Activated CD4-positive, alpha-beta memory T cell treated with anti-CD3 and anti-CD28 coated beads for 36 hours (primary cell): Measurements from ENCODE around the gene FYTTD1. TPM values are rescaled to one million over a fixed set of nuclear protein-coding genes. Genes with fewer than 3 reads are reported as not detected.
"Not testable (repeated sequence)": the region's sequence is repeated elsewhere in the genome, so short reads cannot be mapped to it uniquely, and the experiment has no call there.

ENCODE experiments used
- CTCF ChIA-PET: fragments of 350-600 bp; sonication (Branson Sonifier 250); formaldehyde crosslinking; loops from one replicate; lab custom pipeline; 2021; ENCODE audit warnings: antibody characterized with exemption, inconsistent platforms; lab: Charles Lee
- POLR2A ChIA-PET: fragments of 350-600 bp; sonication (Branson Sonifier 250); formaldehyde crosslinking; loops from one replicate; lab custom pipeline; 2021; ENCODE audit warnings: antibody characterized with exemption; lab: Charles Lee
- DNase-seq: peaks from one replicate; pipeline ENCODE4 v3.0.0-alpha.2; 2020
- H3K27ac Mint-ChIP-seq: one replicate; pipeline ENCODE4 v1.8.0; 2021; ENCODE audit warnings: mixed read lengths
- H3K27me3 Mint-ChIP-seq: one replicate; pipeline ENCODE4 v1.8.0; 2021; ENCODE audit warnings: mixed read lengths
- H3K36me3 Mint-ChIP-seq: one replicate; pipeline ENCODE4 v1.8.0; 2021; ENCODE audit warnings: mixed read lengths
- H3K4me1 Mint-ChIP-seq: one replicate; pipeline ENCODE4 v1.8.0; 2021; ENCODE audit warnings: low read depth, mixed read lengths
- H3K4me3 Mint-ChIP-seq: one replicate; pipeline ENCODE4 v1.8.0; 2021; ENCODE audit warnings: mild to moderate bottlenecking, mixed read lengths
- H3K9me3 Mint-ChIP-seq: one replicate; pipeline ENCODE4 v1.8.0; 2021; ENCODE audit warnings: mixed read lengths
- intact Hi-C: fragments of 100-400 bp; cut with micrococcal nuclease; formaldehyde crosslinking; loops from one replicate; pipeline ENCODE4 v1.15.1; 2023
- total RNA-seq, 2 experiments: library from RNA; stranded (reverse); gene quantifications; one replicate each; pipeline ENCODE4 v1.2.3, GENCODE V29; 2021

Gene FYTTD1
- total RNA-seq, 2 experiments from 2014 or later: 35.5 to 39.9 TPM

DNA sequence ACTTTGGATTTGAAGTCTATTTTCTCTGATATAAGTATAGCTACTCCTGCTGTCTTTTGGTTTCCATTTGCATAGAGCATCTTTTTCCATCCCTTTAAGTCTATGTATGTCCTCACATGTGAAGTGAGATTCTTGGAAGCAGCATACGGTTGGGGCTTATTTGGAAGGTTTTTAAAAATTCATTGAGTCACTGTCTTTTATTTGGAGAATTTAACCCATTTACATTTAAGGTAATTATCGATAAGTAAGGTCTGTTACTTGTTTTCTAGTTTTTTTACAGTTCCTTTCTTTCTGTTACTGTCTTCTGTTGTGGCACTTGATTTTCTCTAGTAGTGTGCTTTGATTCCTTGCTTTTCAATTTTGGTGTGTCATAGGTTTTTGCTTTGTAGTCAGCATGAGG is 26.9 kb upstream of the FYTTD1 start:
- Mint-ChIP-seq H3K4me1 (peaks cover 17% of the 10 kb centered on the region), H3K27ac (no peak overlapping the region), H3K4me3 (no peak overlapping the region), H3K27me3 (no peaks in the 10 kb centered on the region), H3K9me3 (peaks cover 11% of the 10 kb centered on the region), H3K36me3 (peaks cover 10% of the 10 kb centered on the region)
- intact Hi-C loops: no loop called here
- POLR2A ChIA-PET: no interaction called here
- DNase-seq: no peak
- CTCF ChIA-PET: no interaction called here

DNA sequence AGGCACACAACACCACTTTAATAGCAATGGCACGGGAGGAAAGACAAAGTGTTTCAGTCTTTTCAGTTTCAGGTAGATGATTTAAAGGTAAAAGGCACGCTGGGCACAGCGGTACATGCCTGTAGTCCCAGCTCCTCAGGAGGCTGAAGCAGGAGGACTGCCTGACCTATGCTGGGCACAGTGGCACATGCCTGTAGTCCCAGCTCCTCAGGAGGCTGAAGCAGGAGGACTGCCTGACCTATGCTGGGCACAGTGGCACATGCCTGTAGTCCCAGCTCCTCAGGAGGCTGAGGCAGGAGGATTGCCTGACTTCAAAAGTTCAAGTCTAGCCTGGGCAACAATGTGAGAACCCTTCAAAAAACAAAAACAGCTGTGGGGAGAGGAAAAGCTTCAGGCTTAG is 21.8 kb upstream of the FYTTD1 start:
- H3K27ac Mint-ChIP-seq, H3K9me3 Mint-ChIP-seq, H3K4me3 Mint-ChIP-seq, H3K27me3 Mint-ChIP-seq, H3K36me3 Mint-ChIP-seq, POLR2A ChIA-PET, intact Hi-C loops, CTCF ChIA-PET, DNase-seq: not testable (repeated sequence)
- H3K4me1 Mint-ChIP-seq: peaks cover 27% of the 10 kb centered on the region

DNA sequence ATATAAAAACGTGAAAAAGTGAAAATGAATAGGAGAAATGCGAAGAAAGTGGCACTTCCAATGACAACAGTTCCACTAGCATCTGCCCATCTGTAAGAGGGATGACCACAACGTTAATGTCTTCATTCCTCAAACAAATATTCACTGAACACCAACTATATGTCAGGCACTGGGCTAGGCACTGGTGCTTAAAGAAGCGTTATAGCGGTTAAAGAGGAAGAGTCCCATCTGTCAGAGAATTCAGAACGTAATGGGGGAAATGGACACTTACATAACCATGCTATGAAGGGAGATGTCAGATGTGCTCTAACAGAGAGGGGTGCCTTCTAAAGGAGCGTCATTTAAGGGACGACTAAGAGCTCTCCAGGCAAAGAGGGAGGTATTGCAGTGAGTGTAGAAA is 21.2 kb upstream of the FYTTD1 start:
- Mint-ChIP-seq H3K4me1 (peaks cover 30% of the 10 kb centered on the region), H3K27me3 (no peaks in the 10 kb centered on the region), H3K36me3 (no peaks in the 10 kb centered on the region), H3K9me3 (peaks cover 1% of the 10 kb centered on the region), H3K27ac (no peak overlapping the region), H3K4me3 (no peak overlapping the region)
- intact Hi-C loops: no loop called here
- DNase-seq: no peak
- ChIA-PET POLR2A (no interaction called here), CTCF (interaction anchor here (0.6 kb wide), 1 partner anchor 759 kb away, joined by 3 read pairs; no protein-coding TSS in a partner anchor)

DNA sequence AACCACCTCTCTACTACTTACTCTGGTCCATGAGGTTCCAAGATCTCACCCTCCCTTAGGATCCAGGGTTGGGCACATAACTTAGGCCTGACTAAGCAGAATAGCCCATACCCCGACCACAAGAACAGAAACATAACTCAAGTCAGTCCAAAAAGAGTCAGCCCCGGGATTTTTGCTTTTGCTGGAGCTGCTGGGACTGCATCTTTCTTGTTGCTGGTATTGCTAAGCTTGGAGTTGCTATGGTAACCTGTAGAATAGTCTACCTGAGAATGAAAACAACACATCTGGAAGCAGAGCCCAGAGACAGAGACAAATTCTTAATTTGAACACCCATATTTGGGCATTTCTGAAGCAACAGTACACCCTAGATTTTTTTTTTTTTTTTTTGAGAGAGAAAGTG is 19.5 kb upstream of the FYTTD1 start:
- POLR2A ChIA-PET: interaction anchor here (1.4 kb wide), 1 partner anchor 15 kb away, joined by 3 read pairs; no protein-coding TSS in a partner anchor
- H3K4me1 Mint-ChIP-seq: peaks cover 40% of the 10 kb centered on the region
- no peaks in the 10 kb centered on the region for H3K9me3 Mint-ChIP-seq
- no peak overlapping the region for H3K27ac Mint-ChIP-seq
- no peak for DNase-seq
- intact Hi-C loops: loop anchor here (10.0 kb wide), 1 partner anchor 115 kb away; no protein-coding TSS in a partner anchor
- no peak overlapping the region for H3K4me3 Mint-ChIP-seq
- CTCF ChIA-PET: no interaction called here
- H3K36me3 Mint-ChIP-seq: peaks cover 7% of the 10 kb centered on the region
- no peaks in the 10 kb centered on the region for H3K27me3 Mint-ChIP-seq

DNA sequence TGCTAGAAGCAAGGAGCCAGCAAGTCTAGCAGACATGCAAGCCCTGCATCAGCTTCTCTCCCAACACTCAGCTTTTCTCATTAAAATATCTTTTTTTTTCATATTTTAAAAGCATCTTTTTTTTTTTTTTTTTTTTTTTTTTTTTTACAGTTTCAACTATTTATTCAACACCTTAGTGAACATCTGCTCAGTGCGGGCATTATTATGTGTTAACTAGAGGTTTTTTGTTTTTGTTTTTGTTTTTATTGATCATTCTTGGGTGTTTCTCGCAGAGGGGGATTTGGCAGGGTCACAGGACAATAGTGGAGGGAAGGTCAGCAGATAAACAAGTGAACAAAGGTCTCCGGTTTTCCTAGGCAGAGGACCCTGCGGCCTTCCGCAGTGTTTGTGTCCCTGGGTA is 18.9 kb upstream of the FYTTD1 start:
- H3K27ac Mint-ChIP-seq, DNase-seq, H3K27me3 Mint-ChIP-seq, H3K36me3 Mint-ChIP-seq, H3K9me3 Mint-ChIP-seq, CTCF ChIA-PET, H3K4me3 Mint-ChIP-seq: not testable (repeated sequence)
- POLR2A ChIA-PET: interaction anchor here (1.4 kb wide), 1 partner anchor 15 kb away, joined by 3 read pairs; no protein-coding TSS in a partner anchor
- H3K4me1 Mint-ChIP-seq: peaks cover 44% of the 10 kb centered on the region
- intact Hi-C loops: loop anchor here (10.0 kb wide), 1 partner anchor 116 kb away; no protein-coding TSS in a partner anchor

DNA sequence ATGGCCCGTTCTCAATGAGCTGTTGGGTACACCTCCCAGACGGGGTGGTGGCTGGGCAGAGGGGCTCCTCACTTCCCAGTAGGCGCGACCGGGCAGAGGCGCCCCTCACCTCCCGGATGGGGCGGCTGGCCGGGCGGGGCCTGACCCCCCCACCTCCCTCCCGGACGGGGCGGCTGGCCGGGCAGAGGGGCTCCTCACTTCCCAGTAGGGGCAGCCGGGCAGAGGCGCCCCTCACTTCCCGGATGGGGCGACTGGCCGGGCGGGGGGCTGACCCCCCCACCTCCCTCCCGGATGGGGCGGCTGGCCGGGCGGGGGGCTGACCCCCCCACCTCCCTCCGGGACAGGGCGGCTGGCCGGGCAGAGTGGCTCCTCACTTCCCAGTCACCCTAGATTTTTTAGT is 18.2 kb upstream of the FYTTD1 start:
- peaks cover 47% of the 10 kb centered on the region for H3K4me1 Mint-ChIP-seq
- H3K4me3 Mint-ChIP-seq, H3K9me3 Mint-ChIP-seq, CTCF ChIA-PET, DNase-seq, H3K27me3 Mint-ChIP-seq, H3K36me3 Mint-ChIP-seq, POLR2A ChIA-PET, H3K27ac Mint-ChIP-seq: not testable (repeated sequence)
- intact Hi-C loops: loop anchor here (10.0 kb wide), 1 partner anchor 117 kb away; no protein-coding TSS in a partner anchor

DNA sequence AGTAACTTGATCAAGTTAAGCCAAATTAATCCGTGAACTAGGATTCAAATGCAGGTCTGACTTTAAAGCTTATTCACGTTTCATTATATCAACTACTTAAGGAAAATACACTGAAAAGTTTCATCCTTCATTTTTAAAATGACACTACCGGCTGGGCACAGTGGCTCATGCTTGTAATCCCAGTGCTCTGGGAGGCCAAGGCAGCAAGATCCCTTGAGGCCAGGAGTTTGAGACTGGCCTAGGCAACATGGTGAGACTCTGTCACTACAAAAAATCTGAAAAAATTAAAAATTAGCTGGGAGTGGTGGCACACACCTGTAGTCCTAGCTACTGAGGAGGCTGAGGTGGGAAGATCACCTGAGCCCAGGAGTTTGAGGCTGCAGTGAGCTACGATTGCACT is 16.6 kb upstream of the FYTTD1 start:
- CTCF ChIA-PET: interaction anchor here (0.8 kb wide), 2 partner anchors 17 to 54 kb away, joined by 3 read pairs; no protein-coding TSS in a partner anchor
- DNase-seq: no peak
- Mint-ChIP-seq H3K27me3 (no peaks in the 10 kb centered on the region), H3K4me3 (no peak overlapping the region), H3K36me3 (peaks cover 7% of the 10 kb centered on the region), H3K9me3 (no peaks in the 10 kb centered on the region), H3K27ac (no peak overlapping the region), H3K4me1 (peaks cover 55% of the 10 kb centered on the region)
- intact Hi-C loops: loop anchor here (10.0 kb wide), 1 partner anchor 118 kb away; no protein-coding TSS in a partner anchor
- POLR2A ChIA-PET: no interaction called here

DNA sequence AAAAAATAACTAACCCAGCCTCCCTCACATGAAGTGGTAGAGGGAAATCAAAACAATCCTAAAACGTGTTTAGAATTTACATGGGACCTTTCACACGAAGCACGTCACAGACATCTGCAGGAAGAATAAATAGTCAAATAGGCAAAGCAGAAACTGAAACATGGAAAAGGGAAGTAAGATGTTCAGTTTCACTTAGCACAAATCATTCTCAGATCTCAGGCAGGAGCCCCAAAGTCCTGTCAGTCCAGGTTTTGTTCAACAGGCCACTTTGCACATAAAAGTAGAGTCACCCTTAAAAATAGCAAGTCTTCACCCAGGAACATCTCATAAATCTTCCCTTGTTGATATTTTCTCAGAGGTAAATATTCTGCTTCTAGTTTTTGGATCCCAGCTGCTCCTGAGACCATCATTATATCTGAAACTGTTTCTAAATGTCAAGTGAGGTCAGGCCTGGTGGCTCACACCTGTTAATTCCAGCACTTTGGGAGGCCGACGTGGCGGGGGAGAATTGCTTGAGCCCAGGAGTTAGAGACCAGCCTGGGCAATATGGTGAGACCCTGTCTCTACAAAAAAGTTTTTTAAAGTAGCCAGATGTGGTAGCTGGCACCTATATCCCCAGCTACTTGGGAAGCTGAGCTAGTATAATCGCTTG is 14.9 kb upstream of the FYTTD1 start:
- Mint-ChIP-seq H3K4me3 (peak overlapping the region; percentile 62), H3K4me1 (peaks cover 50% of the 10 kb centered on the region), H3K36me3 (peaks cover 7% of the 10 kb centered on the region), H3K27ac (peak overlapping the region; percentile 23), H3K9me3 (no peaks in the 10 kb centered on the region), H3K27me3 (no peaks in the 10 kb centered on the region)
- CTCF ChIA-PET: interaction anchor here (1.0 to 1.6 kb wide), 2 partner anchors 16 to 59 kb away, joined by 3 to 5 read pairs; no protein-coding TSS in a partner anchor
- intact Hi-C loops: loop anchor here (5.0 to 10.0 kb wide), 2 partner anchors 120 to 213 kb away; no protein-coding TSS in a partner anchor
- POLR2A ChIA-PET: interaction anchor here (1.9 kb wide), 1 partner anchor 22 kb away, joined by 9 read pairs; no protein-coding TSS in a partner anchor
- DNase-seq: no peak

DNA sequence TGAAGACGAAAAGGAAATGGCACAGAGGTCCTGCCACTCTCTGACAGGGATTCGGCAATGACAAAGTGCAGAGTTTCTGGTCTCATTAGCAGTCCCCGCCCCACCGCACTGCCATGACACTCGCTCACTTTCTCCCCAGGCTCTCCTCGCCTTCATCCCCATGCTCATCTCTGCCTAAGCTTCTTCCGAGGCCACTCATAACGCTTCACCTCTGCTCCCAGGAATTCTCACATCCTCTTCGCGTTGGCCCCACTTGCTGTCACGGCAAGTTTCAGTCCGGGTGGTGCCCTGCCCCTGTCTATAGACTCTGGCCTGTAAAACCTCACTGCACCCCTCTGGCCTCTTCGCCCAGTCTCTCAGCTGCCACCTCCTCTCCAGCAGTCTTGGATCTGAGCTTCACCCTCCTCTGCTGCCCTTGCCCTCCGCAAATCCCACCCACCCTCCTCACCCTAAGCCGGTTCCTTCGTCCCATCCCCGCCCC is 13.6 kb upstream of the FYTTD1 start:
- Mint-ChIP-seq H3K9me3 (no peaks in the 10 kb centered on the region), H3K4me1 (peaks cover 42% of the 10 kb centered on the region), H3K27ac (peak overlapping the region; percentile 82), H3K27me3 (no peaks in the 10 kb centered on the region), H3K4me3 (peak overlapping the region; percentile 86), H3K36me3 (peaks cover 7% of the 10 kb centered on the region)
- intact Hi-C loops: loop anchor here (1.0 to 10.0 kb wide), 5 partner anchors 13 to 211 kb away; partner anchors contain the start of genes FYTTD1 and LRCH3
- peak; percentile 75 for DNase-seq
- POLR2A ChIA-PET: interaction anchor here (1.2 to 1.9 kb wide), 6 partner anchors 13 to 181 kb away, joined by 3 to 9 read pairs (median 5); partner anchors contain the start of genes BDH1, FYTTD1 and LRCH3
- CTCF ChIA-PET: interaction anchor here (1.5 to 1.6 kb wide), 2 partner anchors 24 to 57 kb away, joined by 5 to 6 read pairs; no protein-coding TSS in a partner anchor

DNA sequence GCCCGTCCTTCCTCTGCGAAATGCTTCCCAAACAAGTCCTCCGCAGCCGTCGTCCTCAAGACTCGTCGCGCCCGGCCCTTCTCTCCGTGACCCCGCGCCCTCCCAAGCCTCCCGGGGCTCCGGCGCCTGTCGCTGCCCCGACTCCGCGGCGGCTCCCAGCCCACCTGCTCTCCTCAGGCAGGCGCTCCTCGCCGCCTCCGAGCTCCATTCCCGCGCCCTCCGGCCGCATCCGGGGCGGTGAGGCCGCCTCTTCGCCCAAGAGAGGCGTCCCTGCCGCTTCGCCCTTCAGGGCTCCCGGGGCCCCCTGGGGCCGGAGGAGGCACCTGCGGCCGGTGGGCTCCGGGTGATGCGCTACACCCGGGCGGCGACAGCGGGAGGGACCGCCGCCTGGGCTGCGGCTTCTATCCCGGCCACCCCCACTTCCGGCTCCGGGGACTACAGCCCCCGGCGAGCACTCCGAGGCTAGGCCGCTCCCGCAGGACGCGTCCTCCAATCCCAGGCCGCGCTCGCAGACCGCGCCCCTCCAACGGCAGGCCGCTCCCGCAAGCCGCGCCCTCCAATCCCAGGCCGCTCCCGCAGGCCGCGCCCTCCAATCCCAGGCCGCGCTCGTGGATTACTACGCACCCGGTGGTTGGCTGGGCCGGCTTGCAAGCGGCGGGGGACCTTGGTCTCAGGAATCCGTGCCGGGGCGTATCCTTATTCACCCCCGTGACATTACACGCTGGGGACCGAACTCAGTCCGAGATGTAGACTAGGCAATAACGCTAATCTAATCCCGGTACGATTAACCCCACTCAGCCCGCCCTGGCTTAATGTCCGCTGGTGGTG is 13.0 kb upstream of the FYTTD1 start, which contains the start of gene RUBCN:
Gene RUBCN, minus strand, starts transcription at position 414 of the 828 bp plus-strand sequence. Its CDS starts 185 bp downstream, at position 229.
- Mint-ChIP-seq H3K9me3 (no peaks in the 10 kb centered on the region), H3K4me3 (peak within 1 kb of the TSS; percentile 87), H3K36me3 (peaks cover 7% of the 10 kb centered on the region), H3K4me1 (peaks cover 40% of the 10 kb centered on the region), H3K27me3 (no peaks in the 10 kb centered on the region), H3K27ac (peak within 1 kb of the TSS; percentile 82)
- peak; percentile 97 for DNase-seq
- intact Hi-C loops: loop anchor here (1.0 to 10.0 kb wide), 5 partner anchors 13 to 211 kb away; partner anchors contain the start of genes FYTTD1 and LRCH3
- CTCF ChIA-PET: interaction anchor here (1.5 to 1.6 kb wide), 2 partner anchors 25 to 57 kb away, joined by 5 to 6 read pairs; no protein-coding TSS in a partner anchor
- POLR2A ChIA-PET: interaction anchor here (1.2 to 1.9 kb wide), 6 partner anchors 12 to 181 kb away, joined by 3 to 9 read pairs (median 5); partner anchors contain the start of genes BDH1, FYTTD1 and LRCH3

DNA sequence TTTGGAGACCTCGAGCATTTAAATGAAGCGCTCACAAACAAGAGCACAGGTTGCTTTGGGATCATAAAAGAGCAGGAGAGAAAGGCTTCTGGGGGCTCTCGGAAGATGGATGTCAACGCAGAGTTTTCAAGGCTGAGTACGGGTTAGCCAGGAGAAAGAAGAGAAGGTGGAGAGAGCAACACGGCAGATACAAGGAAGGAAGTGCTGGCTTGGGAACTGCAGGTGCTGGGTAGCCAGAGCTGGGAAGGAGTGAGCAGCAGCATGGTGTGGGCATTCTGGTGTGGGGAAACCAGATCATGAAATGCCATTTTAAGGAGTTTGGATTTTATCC is 12.4 kb upstream of the FYTTD1 start:
- H3K4me3 Mint-ChIP-seq: peak overlapping the region; percentile 87
- CTCF ChIA-PET: no interaction called here
- peaks cover 7% of the 10 kb centered on the region for H3K36me3 Mint-ChIP-seq
- H3K9me3 Mint-ChIP-seq: no peaks in the 10 kb centered on the region
- intact Hi-C loops: loop anchor here (5.0 to 10.0 kb wide), 2 partner anchors 122 to 210 kb away; no protein-coding TSS in a partner anchor
- peaks cover 37% of the 10 kb centered on the region for H3K4me1 Mint-ChIP-seq
- POLR2A ChIA-PET: no interaction called here
- peak overlapping the region; percentile 63 for H3K27ac Mint-ChIP-seq
- DNase-seq: no peak
- H3K27me3 Mint-ChIP-seq: no peaks in the 10 kb centered on the region
